Effector CD4-positive, alpha-beta T cell (primary cell): ENCODE measurements around the gene HHIPL1.

Source experiments
- DNase-seq: peaks from one replicate; pipeline ENCODE4 v3.0.0-alpha.2; 2020

The HHIPL1 gene

GRCh38 chr14:99662846-99663245 is 17.9 kb downstream of the HHIPL1 start:
- DNase-seq = no peak

- no peak for DNase-seq
Observed at GRCh38 chr14:99663386-99664057, 18.6 kb downstream of the HHIPL1 start.

GRCh38 chr14:99664058-99664936 is 19.4 kb downstream of the HHIPL1 start:
- no peak for DNase-seq

GRCh38 chr14:99664937-99665273 is 20.0 kb downstream of the HHIPL1 start:
- no peak for DNase-seq

- DNase-seq = no peak
Observed at GRCh38 chr14:99666533-99666932, 21.6 kb downstream of the HHIPL1 start.

- no peak for DNase-seq
Observed at GRCh38 chr14:99667045-99667444, 22.1 kb downstream of the HHIPL1 start.

GRCh38 chr14:99667821-99668220 is 22.9 kb downstream of the HHIPL1 start:
- DNase-seq = no peak

- DNase-seq = no peak
Observed at GRCh38 chr14:99668307-99669295, 23.7 kb downstream of the HHIPL1 start.

- no peak for DNase-seq
Observed at GRCh38 chr14:99670361-99671234, 25.7 kb downstream of the HHIPL1 start.

- DNase-seq = no peak
Observed at GRCh38 chr14:99671235-99672224, 26.6 kb downstream of the HHIPL1 start.

GRCh38 chr14:99672506-99673304 is 27.8 kb downstream of the HHIPL1 start:
- DNase-seq = no peak

- DNase-seq = no peak
Observed at GRCh38 chr14:99673305-99674063, 28.6 kb downstream of the HHIPL1 start.

GRCh38 chr14:99674064-99674650 is 29.2 kb downstream of the HHIPL1 start:
- no peak for DNase-seq

GRCh38 chr14:99674776-99675381 is 29.9 kb downstream of the HHIPL1 start:
- no peak for DNase-seq

- DNase-seq = no peak
Observed at GRCh38 chr14:99675382-99675835, 30.5 kb downstream of the HHIPL1 start.

- no peak for DNase-seq
Observed at GRCh38 chr14:99675951-99676350, 31.0 kb downstream of the HHIPL1 start.

GRCh38 chr14:99676657-99677056 is 31.7 kb downstream of the HHIPL1 start:
- no peak for DNase-seq
